GM21447 (cell line): ENCODE data around the gene RAB10.
"Not testable (repeated sequence)": the region's sequence is repeated elsewhere in the genome, so short reads cannot be mapped to it uniquely, and the experiment has no call there.

Experiments used
- ATAC-seq: cut with Tn5 transposase; IDR thresholded peaks from one replicate; pipeline ENCODE4 v1.9.1; 2021; ENCODE audit not compliant: unreplicated experiment

RAB10 gene

DNA sequence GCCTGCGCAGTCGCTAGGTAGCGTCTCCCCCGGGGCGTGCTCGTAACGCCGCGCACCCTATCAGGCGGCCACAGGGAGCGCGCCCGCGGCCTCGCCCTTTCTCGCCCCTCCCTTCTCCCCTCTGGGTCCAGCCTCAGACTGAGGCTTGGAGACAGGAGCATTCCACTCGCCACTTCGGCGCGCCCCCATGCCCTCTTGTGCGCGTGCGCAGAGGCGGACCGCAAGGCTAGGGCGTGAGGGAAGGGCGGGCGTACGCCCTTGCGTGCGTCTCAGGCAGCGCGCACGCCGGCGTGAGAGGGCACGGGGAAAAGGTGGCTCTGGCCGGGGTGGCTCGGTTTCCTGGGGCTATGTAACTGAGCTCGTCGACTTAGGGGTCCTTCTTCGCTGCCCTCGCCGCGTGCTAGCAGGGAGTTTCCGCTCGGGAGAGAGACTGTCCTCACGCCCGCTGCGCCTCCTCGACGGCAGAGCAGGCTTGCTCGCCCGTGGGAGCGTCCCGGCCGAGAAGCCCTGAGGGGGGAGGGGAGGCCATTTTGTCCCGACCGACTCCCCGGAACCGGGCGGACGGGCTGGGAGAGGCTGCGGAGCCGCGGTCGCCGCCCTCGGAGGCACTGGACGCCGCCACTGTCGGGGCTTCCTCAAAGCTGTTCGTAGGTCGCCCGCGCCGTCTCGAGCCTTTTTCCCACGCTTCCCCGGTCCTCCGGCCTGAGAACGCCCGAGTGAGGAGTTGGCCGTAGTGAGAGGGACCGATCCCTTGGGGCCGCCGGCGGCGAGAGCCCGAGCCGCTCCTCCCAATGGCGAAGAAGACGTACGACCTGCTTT lies at the start of gene RAB10:
Gene RAB10, plus strand, starts transcription at position 267 of the 819 bp plus-strand sequence. Its CDS starts 525 bp downstream, at position 792.
- peak; percentile 84 for ATAC-seq

- ATAC-seq: no peak
Measured at GRCh38 chr2:25988134-25988533, 45.8 kb upstream of the RAB10 start.

DNA sequence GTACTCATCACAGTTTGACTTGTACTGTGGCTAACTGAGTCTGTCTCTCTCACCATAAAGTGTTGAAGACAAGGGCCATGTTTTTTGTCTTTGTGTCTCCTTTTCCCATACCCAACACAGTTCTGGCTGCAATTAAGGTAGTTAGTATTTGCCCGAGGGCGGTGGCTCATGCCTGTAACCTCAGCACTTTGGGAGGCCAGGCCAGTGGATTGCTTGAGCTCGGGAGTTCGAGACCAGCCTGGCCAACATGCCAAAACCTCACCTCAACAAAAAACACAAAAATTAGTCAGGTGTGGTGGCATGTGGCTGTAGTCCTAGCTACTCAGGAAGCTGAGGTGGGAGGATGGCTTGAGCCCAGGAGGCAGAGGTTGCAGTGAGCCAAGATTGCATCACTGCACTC lies 44.7 kb upstream of the RAB10 start:
- ATAC-seq: no peak

DNA sequence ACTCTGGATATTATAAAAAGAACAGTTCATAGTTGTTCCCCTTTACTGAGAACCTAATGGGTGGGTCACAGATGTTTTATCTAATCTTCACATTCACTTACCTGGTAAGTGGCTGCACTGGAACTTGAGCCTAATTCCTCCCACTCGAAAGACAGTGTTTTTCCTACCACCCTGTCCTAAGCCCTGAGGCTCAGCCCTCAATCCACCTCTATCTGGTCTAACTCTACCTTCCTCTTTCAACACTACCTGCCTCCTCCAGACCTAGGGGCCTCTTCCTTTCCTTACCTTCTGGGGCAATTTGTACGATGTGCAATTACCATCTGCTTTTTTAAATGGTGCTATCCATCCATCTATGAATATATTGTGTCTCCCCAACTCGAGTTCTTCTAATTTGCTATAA lies 41.9 kb upstream of the RAB10 start:
- ATAC-seq: no peak

DNA sequence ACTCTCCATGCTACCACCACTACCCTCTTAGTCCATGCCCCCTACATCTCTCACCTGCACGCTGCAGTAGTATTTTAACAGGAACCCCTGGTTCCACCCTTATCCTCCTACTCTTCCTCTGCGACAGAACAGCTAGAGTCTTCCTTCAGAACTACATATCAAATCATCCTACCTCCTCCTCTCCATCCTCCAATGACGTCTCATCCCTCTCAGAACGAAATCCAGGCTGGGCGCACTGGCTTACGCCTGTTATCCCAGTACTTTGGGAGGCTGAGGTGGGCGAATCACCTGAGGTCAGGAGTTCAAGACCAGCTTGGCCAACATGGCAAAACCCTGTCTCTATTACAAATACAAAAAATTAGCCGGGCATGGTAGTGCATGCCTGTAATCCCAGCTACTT lies 41.3 kb upstream of the RAB10 start:
- no peak for ATAC-seq

DNA sequence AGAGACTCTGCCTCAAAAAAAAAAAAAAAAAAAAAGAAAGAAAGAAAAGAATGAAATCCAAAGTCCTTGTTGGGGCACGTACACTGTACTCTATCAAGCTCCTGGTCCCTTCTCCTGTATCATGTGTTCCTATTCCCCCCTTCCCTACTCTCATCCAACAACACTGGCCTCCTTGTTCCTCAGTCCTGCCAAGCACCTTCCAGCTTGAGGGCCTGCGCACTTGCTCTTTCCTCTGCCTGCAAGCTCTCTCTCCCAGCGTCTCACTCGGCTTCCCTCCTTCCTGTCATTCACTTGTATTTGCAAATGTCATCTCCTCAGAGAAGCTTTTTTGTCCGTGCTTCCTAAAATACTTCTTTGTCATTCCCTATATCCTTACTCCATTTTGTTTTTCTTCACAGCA lies 40.8 kb upstream of the RAB10 start:
- ATAC-seq: no peak

DNA sequence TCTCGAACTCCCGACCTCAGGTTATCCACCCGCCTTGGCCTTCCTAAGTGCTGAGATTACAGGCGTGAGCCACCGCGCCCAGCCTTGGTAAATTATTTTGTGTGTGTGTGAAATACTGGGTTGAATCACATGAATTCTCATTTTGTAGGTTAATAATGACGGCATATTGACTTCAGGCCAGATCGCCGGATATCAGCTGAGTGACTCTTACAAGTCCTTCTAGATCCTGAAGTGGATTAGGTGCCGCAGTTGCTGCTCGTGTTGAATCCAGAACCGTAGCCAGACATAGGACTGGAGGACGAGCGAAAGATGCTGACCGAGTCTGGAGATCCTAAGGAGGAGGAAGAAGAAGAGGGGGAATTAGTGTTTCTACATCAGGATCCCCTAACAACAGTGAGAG lies 39.4 kb upstream of the RAB10 start:
- ATAC-seq: no peak

GRCh38 chr2:25996844-25997243 lies 37.0 kb upstream of the RAB10 start:
- ATAC-seq: no peak

DNA sequence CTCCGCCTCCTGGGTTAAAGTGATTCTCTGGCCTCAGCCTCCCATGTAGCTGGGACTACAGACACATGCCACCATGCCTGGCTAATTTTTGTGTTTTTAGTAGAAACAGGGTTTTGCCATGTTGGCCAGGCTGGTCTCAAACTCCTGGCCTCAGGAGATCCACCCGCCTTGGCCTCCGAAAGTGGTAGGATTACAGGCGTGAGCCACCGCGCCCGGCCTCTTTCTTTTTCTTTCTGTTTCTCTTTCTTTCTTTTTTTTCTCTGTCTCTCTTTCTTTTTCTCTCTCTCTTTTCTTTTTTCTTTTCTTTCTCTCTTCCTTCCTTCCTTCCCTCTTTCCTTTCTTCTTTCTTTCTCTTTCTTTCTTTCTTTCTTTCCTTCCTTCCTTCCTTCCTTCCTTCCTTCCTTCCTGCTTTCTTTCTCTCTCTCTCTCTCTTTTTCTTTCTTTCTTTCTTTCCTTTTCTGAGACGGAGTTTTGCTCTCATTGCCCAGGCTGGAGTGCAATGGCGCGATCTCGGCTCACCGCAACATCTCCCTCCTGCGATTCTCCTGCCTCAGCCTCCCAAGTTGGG lies 35.0 kb upstream of the RAB10 start:
- ATAC-seq: not testable (repeated sequence)

DNA sequence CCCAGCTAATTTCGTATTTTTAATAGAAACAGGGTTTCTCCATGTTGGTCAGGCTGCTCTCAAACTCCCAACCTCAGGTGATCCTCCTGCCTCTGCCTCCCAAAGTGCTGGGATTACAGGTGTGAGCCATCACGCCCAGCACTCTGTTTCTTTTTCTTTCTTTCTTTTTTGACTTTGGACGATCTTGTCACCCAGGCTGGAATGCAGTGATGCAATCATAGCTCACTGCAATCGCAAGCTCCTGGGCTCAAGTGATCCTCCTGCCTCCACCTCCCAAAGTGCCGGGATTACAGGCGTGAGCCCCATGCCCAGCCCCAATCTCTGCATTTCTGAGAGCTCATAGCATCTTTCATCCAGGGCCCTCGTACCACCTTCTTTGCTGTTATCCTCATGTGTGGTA lies 34.5 kb upstream of the RAB10 start:
- not testable (repeated sequence) for ATAC-seq

- ATAC-seq: no peak
Measured at GRCh38 chr2:26000561-26001082, 33.3 kb upstream of the RAB10 start.

DNA sequence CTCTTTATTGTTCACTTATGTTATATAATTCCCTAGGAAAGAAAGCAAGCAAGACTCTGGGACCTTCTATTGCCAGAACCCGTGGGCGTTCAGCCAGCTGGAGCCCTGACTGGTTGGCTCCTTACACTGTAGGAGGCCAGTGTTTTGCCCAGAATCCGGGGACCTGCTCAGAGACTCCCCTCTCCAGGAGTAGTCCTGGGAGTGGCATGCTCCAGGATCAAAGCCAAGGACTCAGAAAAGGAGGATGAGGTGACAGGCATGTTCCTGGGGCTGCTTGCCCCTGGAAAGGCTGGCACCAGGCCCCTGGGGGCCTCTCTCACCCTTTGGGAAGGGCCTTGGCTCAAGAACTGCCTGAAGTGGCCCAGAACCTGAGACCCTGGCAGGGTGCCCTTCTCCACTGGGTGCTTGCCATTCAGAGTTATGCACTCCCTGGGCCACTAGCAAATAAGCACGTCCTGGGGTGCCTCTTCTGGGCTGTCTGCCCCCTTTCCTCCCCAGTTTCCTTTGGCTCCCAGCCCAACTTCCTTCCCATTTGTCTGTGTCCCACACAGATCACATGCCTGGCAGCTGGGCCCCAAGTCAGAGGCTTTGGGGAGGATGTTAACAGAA lies 32.0 kb upstream of the RAB10 start:
- ATAC-seq: no peak

- ATAC-seq: no peak
Measured at GRCh38 chr2:26002632-26003310, 31.1 kb upstream of the RAB10 start.

DNA sequence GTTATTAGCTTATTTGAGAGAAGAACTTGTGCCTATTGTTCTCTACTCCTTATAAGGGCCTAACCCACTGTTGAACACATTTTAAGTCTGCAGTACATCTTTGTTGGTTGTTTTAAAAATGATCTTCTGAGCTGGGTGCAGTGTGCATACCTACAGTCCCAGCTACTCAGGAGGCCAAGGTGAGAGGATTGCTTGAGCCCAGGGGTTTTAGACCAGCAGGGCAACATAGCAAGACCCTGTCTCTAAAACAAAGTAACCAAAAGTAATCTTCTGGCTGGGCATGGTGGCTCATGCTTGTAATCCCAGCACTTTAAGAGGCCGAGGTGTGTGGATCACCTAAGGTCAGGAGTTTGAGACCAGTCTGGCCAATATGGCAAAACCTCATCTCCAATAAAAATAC lies 25.8 kb upstream of the RAB10 start:
- ATAC-seq: no peak

GRCh38 chr2:26008851-26009566 lies 24.9 kb upstream of the RAB10 start:
- no peak for ATAC-seq

GRCh38 chr2:26009567-26009963 lies 24.3 kb upstream of the RAB10 start:
- no peak for ATAC-seq

DNA sequence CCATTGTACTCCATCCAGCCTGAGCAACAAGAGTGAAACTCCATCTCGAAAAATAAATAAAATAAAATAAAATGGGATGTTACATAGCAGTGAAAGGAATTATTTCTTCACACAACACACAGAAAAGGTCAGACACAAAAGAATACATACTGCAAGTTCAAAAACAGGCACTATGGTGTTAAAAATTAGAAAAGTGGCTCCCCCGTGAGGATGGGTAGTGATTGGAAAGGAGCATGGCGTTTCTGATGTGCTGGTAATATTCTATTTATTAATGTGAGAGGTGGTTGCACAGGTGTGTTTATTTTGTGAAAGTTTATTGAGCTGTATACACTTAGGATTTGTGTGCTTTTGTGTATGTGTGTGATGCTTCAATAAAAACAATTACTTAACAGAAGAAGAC lies 22.9 kb upstream of the RAB10 start:
- ATAC-seq: no peak

- ATAC-seq: no peak
Measured at GRCh38 chr2:26011609-26011989, 22.3 kb upstream of the RAB10 start.

DNA sequence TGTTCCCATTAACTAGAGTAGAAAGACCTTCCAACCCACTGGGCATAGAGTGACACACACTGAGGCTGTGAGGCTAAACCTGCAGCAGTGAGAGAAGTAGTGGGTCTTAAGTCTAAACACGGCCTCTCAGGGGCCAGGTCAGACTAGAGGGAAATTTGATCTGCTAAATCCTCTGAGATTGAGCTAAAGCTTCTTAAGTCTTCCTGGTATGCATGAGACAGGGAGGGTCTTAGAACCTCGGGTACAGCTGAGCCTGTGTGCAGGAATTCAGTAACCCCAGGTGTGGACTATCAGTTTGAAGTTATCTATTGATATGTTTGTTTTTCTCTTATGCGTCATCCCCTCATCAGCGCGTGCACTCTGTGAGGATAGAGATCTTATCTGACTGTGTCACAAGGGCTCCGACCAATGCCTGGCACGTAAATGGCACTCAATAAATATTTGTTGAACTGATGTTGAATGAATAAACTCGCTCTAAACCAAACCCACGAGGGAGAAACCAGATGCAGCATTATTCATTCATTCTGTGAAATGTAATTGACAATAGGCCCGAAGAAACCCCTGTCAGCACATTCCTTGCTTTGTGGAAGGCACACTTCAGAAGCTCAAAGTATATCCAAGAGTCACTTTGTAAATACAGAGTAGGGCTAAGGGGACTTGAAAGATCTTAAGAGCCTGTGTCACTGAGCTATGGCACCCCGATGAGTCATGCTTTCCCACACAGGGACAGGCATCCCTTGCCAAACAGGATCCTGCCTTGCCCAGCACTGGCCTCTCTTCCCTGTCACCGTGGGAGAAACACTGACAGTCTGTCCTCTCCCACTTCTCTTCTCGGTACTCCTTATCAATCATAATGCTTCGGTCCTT lies 21.7 kb upstream of the RAB10 start:
- ATAC-seq: no peak

- no peak for ATAC-seq
Measured at GRCh38 chr2:26013668-26014067, 20.2 kb upstream of the RAB10 start.
